Measurements from ENCODE around the gene EEIG1.

The EEIG1 gene

GRCh38 chr9:127999461-127999860 is 18.7 kb upstream of the EEIG1 start:
- DNase-seq: no peak

- no peak for DNase-seq
Observed at GRCh38 chr9:127993721-127994120, 12.9 kb upstream of the EEIG1 start.

- DNase-seq: no peak
Observed at GRCh38 chr9:127991757-127992274, 11.0 kb upstream of the EEIG1 start.

GRCh38 chr9:127991017-127991756 is 10.4 kb upstream of the EEIG1 start:
- no peak for DNase-seq

GRCh38 chr9:127990554-127990953 is 9.8 kb upstream of the EEIG1 start:
- DNase-seq: no peak

- DNase-seq: no peak
Observed at GRCh38 chr9:127989094-127989493, 8.3 kb upstream of the EEIG1 start.

GRCh38 chr9:127987103-127987614 is 6.4 kb upstream of the EEIG1 start:
- no peak for DNase-seq

- no peak for DNase-seq
Observed at GRCh38 chr9:127985011-127985410, 4.2 kb upstream of the EEIG1 start.

- DNase-seq: no peak
Observed at GRCh38 chr9:127983847-127984289, 3.1 kb upstream of the EEIG1 start.

GRCh38 chr9:127982912-127983311 is 2.1 kb upstream of the EEIG1 start:
- no peak for DNase-seq

- DNase-seq: no peak
Observed at GRCh38 chr9:127981559-127982121, 851 bp upstream of the EEIG1 start.

GRCh38 chr9:127980060-127980705 is 606 bp downstream of the EEIG1 start:
- no peak for DNase-seq

GRCh38 chr9:127979333-127980059 is 1.3 kb downstream of the EEIG1 start:
- DNase-seq: no peak

- DNase-seq: no peak
Observed at GRCh38 chr9:127979015-127979332, 1.8 kb downstream of the EEIG1 start.

- no peak for DNase-seq
Observed at GRCh38 chr9:127977884-127978647, 2.7 kb downstream of the EEIG1 start.

GRCh38 chr9:127977009-127977883 is 3.5 kb downstream of the EEIG1 start:
- DNase-seq: no peak

- DNase-seq: no peak
Observed at GRCh38 chr9:127976498-127976897, 4.3 kb downstream of the EEIG1 start.

GRCh38 chr9:127975376-127976315 is 5.1 kb downstream of the EEIG1 start:
- no peak for DNase-seq

- no peak for DNase-seq
Observed at GRCh38 chr9:127974769-127975261, 6.0 kb downstream of the EEIG1 start.

Measured in activated CD4-positive, alpha-beta T cell treated with anti-CD3 and anti-CD28 coated beads for 1 hour (primary cell).